ENCODE results near the gene PPM1J.

GRCh38 chr1:112700290-112701226 lies 14.6 kb downstream of the PPM1J start:
- no peak for TF ChIP-seq CTCF (IDR thresholded peaks at IDR 0.05; ENCODE audit: low read depth, low read length)
- no peak for TF ChIP-seq EZH2phosphoT487 (IDR thresholded peaks at IDR 0.05; ENCODE audit: low read depth)
